PC-3 (cell line): ENCODE measurements around the gene SHROOM4. TPM values are rescaled to one million over a fixed set of nuclear protein-coding genes. Genes with fewer than 3 reads are reported as not detected.

Source experiments
- ATAC-seq: fragments of 200-7000 bp; cut with Tn5 transposase; 2 replicates; pipeline ENCODE4 v1.9.1; 2020; ENCODE audit warnings: mild to moderate bottlenecking, moderate library complexity
- BruUV-seq: library from RNA; stranded (reverse); fragments of 400-500 nt; replicated peaks from 2 replicates; lab custom pipeline; 2021; lab: Mats Ljungman, UMichigan
- CTCF ChIA-PET: fragments of 300-600 bp; sonication (Branson Sonifier 250); formaldehyde crosslinking; loops from one replicate; lab custom pipeline; 2022; ENCODE audit warnings: antibody characterized with exemption; lab: Charles Lee
- POLR2A ChIA-PET: fragments of 300-600 bp; sonication (Branson Sonifier 250); formaldehyde crosslinking; loops from one replicate; lab custom pipeline; 2022; ENCODE audit warnings: antibody characterized with exemption; ENCODE audit not compliant: unreplicated experiment; lab: Charles Lee
- DNase-seq: peaks from one replicate; pipeline ENCODE4 v3.0.0-alpha.2; 2015
- H2AFZ ChIP-seq: fragments of 300-600 bp; sonication (generic); 2 replicates; pipeline ENCODE4 v1.6.0; 2016; ENCODE audit warnings: antibody characterized with exemption, low read length
- H3F3A ChIP-seq: fragments of 300-600 bp; sonication (generic); one replicate; pipeline ENCODE4 v1.6.0; 2017; ENCODE audit warnings: antibody characterized with exemption, low read length, control low read depth, mild to moderate bottlenecking; ENCODE audit not compliant: unreplicated experiment
- H3K27ac ChIP-seq: fragments of 300-600 bp; sonication (generic); 2 replicates; pipeline ENCODE4 v1.5.1; 2016; ENCODE audit warnings: mild to moderate bottlenecking, low read length
- H3K27me3 ChIP-seq: fragments of 300-600 bp; sonication (generic); 2 replicates; pipeline ENCODE4 v1.6.1; 2016; ENCODE audit warnings: low read length, mixed read lengths
- H3K36me3 ChIP-seq: fragments of 300-600 bp; sonication (generic); 2 replicates; pipeline ENCODE4 v1.6.1; 2016; ENCODE audit warnings: low read depth, mixed run types, low read length, mixed read lengths
- H3K4me1 ChIP-seq: fragments of 300-600 bp; sonication (generic); 2 replicates; pipeline ENCODE4 v1.5.1; 2016; ENCODE audit warnings: low read length; ENCODE audit not compliant: insufficient read depth
- H3K4me2 ChIP-seq: fragments of 300-600 bp; sonication (generic); 2 replicates; pipeline ENCODE4 v1.6.0; 2016; ENCODE audit warnings: low read length
- H3K4me3 ChIP-seq: fragments of 300-600 bp; sonication (generic); 2 replicates; pipeline ENCODE4 v1.5.1; 2016; ENCODE audit warnings: mild to moderate bottlenecking, low read length, mixed read lengths
- H3K79me2 ChIP-seq: fragments of 300-600 bp; sonication (generic); 2 replicates; pipeline ENCODE4 v1.6.1; 2017; ENCODE audit warnings: low read length, mixed read lengths
- H3K9ac ChIP-seq: fragments of 300-600 bp; sonication (generic); 2 replicates; pipeline ENCODE4 v1.6.0; 2016; ENCODE audit warnings: mild to moderate bottlenecking, low read length
- H3K9me2 ChIP-seq: fragments of 300-600 bp; sonication (generic); replicated peaks from 2 replicates; pipeline ENCODE4 v1.6.1; 2016; ENCODE audit warnings: mixed run types, low read length, mixed read lengths
- H3K9me3 ChIP-seq: fragments of 300-600 bp; sonication (generic); 2 replicates; pipeline ENCODE4 v1.6.1; 2016; ENCODE audit warnings: low read length, mixed read lengths
- H4K20me1 ChIP-seq: fragments of 300-600 bp; sonication (generic); 2 replicates; pipeline ENCODE4 v1.6.1; 2016; ENCODE audit warnings: low read length, mixed read lengths
- CTCF ChIP-seq: fragments of 300-600 bp; sonication (generic); conservative IDR thresholded peaks from 2 replicates; pipeline ENCODE4 v1.5.1; 2017; ENCODE audit warnings: antibody characterized with exemption, low read depth, mild to moderate bottlenecking, low read length
- EZH2 ChIP-seq: fragments of 300-600 bp; sonication (generic); IDR thresholded peaks from one replicate; pipeline ENCODE4 v1.6.1; 2017; ENCODE audit warnings: antibody characterized with exemption, mild to moderate bottlenecking, low read length; ENCODE audit not compliant: unreplicated experiment
- EZH2phosphoT487 ChIP-seq: fragments of 300-600 bp; sonication (generic); IDR thresholded peaks from 2 replicates; pipeline ENCODE4 v1.6.1; 2018; ENCODE audit warnings: mild to moderate bottlenecking, antibody characterized with exemption, low read length, borderline replicate concordance
- intact Hi-C: fragments of 100-400 bp; cut with micrococcal nuclease; formaldehyde crosslinking; loops from 2 replicates; pipeline ENCODE4 v1.9.0; 2023
- total RNA-seq: library from RNA; depleted of rRNA; stranded (reverse); fragments of >200 nt; gene quantifications from 2 replicates; pipeline ENCODE4 v1.2.3, GENCODE V29; 2014

SHROOM4 gene
- total RNA-seq, 1 experiment from 2014 or later, result not detected

- Histone ChIP-seq H3K27me3 (no peaks in the 10 kb centered on the region), H3K36me3 (no peaks in the 10 kb centered on the region), H3K79me2 (no peaks in the 10 kb centered on the region), H3K27ac (no peak overlapping the region), H3F3A (no peaks in the 10 kb centered on the region), H3K4me2 (no peak overlapping the region), H4K20me1 (no peaks in the 10 kb centered on the region), H2AFZ (no peak overlapping the region), H3K9ac (no peak overlapping the region), H3K4me3 (no peak overlapping the region), H3K4me1 (no peaks in the 10 kb centered on the region), H3K9me2 (no peaks in the 10 kb centered on the region), H3K9me3 (no peaks in the 10 kb centered on the region)
- intact Hi-C loops, result no loop called here
- no peak for DNase-seq
- no peak for TF ChIP-seq EZH2phosphoT487
- no peak for TF ChIP-seq EZH2
- no peak for TF ChIP-seq CTCF
- no peak for ATAC-seq
- no TSS peak for BruUV-seq
- ChIA-PET CTCF (no interaction called here), POLR2A (no interaction called here)
These were observed 46.5 kb upstream of the SHROOM4 start for GRCh38 chrX:50860518-50860917.

- no peak for TF ChIP-seq EZH2
- TF ChIP-seq CTCF, result no peak
- TF ChIP-seq EZH2phosphoT487, result no peak
- no peak for DNase-seq
- H3K27me3 ChIP-seq, result no peaks in the 10 kb centered on the region
- H3F3A ChIP-seq, result no peaks in the 10 kb centered on the region
- no peaks in the 10 kb centered on the region for H3K79me2 ChIP-seq
- no peak overlapping the region for H3K9ac ChIP-seq
- CTCF ChIA-PET, result no interaction called here
- no peak overlapping the region for H2AFZ ChIP-seq
- no peaks in the 10 kb centered on the region for H3K9me2 ChIP-seq
- H3K4me1 ChIP-seq, result no peaks in the 10 kb centered on the region
- H3K4me2 ChIP-seq, result no peak overlapping the region
- POLR2A ChIA-PET, result no interaction called here
- intact Hi-C loops, result no loop called here
- no peaks in the 10 kb centered on the region for H3K36me3 ChIP-seq
- H3K9me3 ChIP-seq, result no peaks in the 10 kb centered on the region
- H3K4me3 ChIP-seq, result no peak overlapping the region
- no peak overlapping the region for H3K27ac ChIP-seq
- H4K20me1 ChIP-seq, result no peaks in the 10 kb centered on the region
- no TSS peak for BruUV-seq
- no peak for ATAC-seq
These were observed 44.6 kb upstream of the SHROOM4 start for GRCh38 chrX:50858548-50858947.

- no peak overlapping the region for H3K4me3 ChIP-seq
- H3K27ac ChIP-seq, result no peak overlapping the region
- H3K4me2 ChIP-seq, result no peak overlapping the region
- no peaks in the 10 kb centered on the region for H3K4me1 ChIP-seq
- no TSS peak for BruUV-seq
- H3K9me3 ChIP-seq, result no peaks in the 10 kb centered on the region
- H3K9ac ChIP-seq, result no peak overlapping the region
- no peaks in the 10 kb centered on the region for H3K27me3 ChIP-seq
- TF ChIP-seq EZH2phosphoT487 (no peak), EZH2 (no peak)
- no peak overlapping the region for H2AFZ ChIP-seq
- no peaks in the 10 kb centered on the region for H3K9me2 ChIP-seq
- no peak for DNase-seq
- CTCF ChIA-PET, result no interaction called here
- intact Hi-C loops, result no loop called here
- H3K36me3 ChIP-seq, result no peaks in the 10 kb centered on the region
- H4K20me1 ChIP-seq, result no peaks in the 10 kb centered on the region
- POLR2A ChIA-PET, result no interaction called here
- no peaks in the 10 kb centered on the region for H3F3A ChIP-seq
- H3K79me2 ChIP-seq, result no peaks in the 10 kb centered on the region
- ATAC-seq, result no peak
These were observed 39.4 kb upstream of the SHROOM4 start for GRCh38 chrX:50853399-50853798.
